Psoas muscle (tissue), 8 donors: ENCODE measurements around the gene TAPT1. TPM values are rescaled to one million over a fixed set of nuclear protein-coding genes. Genes with fewer than 3 reads are reported as not detected.

Experiments used
- ATAC-seq, 4 donors: fragments of 200-7000 bp; cut with Tn5 transposase; one replicate each; pipeline ENCODE4 v1.9.1; 2020; ENCODE audit warnings: moderate library complexity in 3 of 4, mild to moderate bottlenecking in 2 of 4
- DNase-seq, 2 donors: peaks; one replicate each; pipeline ENCODE4 v3.0.0-alpha.2; 2020
- H3K27ac ChIP-seq: fragments of 200-600 bp; one replicate; pipeline ENCODE4 v1.8.0; 2022
- H3K27me3 ChIP-seq, 3 donors: fragments of 200-600 bp in 1 of 3; one replicate each; pipeline versions ENCODE4 v1.6.1 to v1.8.0; 2013 to 2022; ENCODE audit warnings: low read length in 2 of 3, mild to moderate bottlenecking in 2 of 3, moderate library complexity in 1 of 3; ENCODE audit not compliant: insufficient read depth in 3 of 3
- H3K36me3 ChIP-seq, 2 donors: fragments of 200-600 bp in 1 of 2; one replicate each; pipeline versions ENCODE4 v1.6.1 to v1.8.0; 2013 to 2022; ENCODE audit warnings: low read depth in 1 of 2, mild to moderate bottlenecking in 1 of 2, moderate library complexity in 1 of 2; ENCODE audit not compliant: insufficient read depth in 1 of 2
- H3K4me1 ChIP-seq: fragments of 200-600 bp; one replicate; pipeline ENCODE4 v1.8.0; 2022
- H3K4me3 ChIP-seq: fragments of 200-600 bp; one replicate; pipeline ENCODE4 v1.8.0; 2022; ENCODE audit warnings: mild to moderate bottlenecking
- H3K9me3 ChIP-seq: fragments of 200-600 bp; one replicate; pipeline ENCODE4 v1.8.0; 2022
- WGBS, 3 donors: extraction: QIAGEN DNeasy Blood & Tissue Kit; methylation state at CpG; one replicate each; pipeline versions ENCODE4 v1.1.6 to v1.1.7; 2013; 5-methylcytosine and 5-hydroxymethylcytosine counted together
- intact Hi-C, 2 donors: fragments of 100-400 bp; cut with DNase I; formaldehyde crosslinking; loops; one replicate each; pipeline versions ENCODE4 v1.11.0 to v1.14.2; 2022
- polyA plus RNA-seq, 3 donors: library from polyadenylated mRNA; stranded (reverse); fragments of 200-250 nt; gene quantifications; one replicate each; pipeline ENCODE4 v1.2.3, GENCODE V29; 2013
- total RNA-seq, 4 donors: library from RNA; stranded (reverse); fragmentation: NEBNext Ultra II Directional in 2 of 4; extraction: Animal tissue kit (Norgen Biotek cat#: 25700) in 2 of 4; gene quantifications; one replicate each; pipeline versions ENCODE4 v1.2.1 to v1.2.4, GENCODE V29; 2021 to 2023
- TF ChIP-seq, protein P1 (sequence below): fragments of 200-600 bp; IDR thresholded peaks from one replicate; pipeline ENCODE4 v1.8.0; 2022; ENCODE audit warnings: antibody characterized with exemption
- donor health status: healthy with polysubstance abuse.
- donor health status: DM: no; HTN: no; CAD: no; lungs with moderate emphysema.
- donor health status: Bipolar disorder and iron deficiency.
- donor health status: healthy.
- donor health status: DM: yes; HTN: yes; CAD: no.
- donor health status: DM: no; HTN: no; CAD: no.
- donor health status: DM: no; HTN: no; CAD: no.
- donor health status: DM: yes; HTN: yes; CAD: no.

The TAPT1 gene
- total and polyA plus RNA-seq, 7 donors, result 14.2 to 101 (median 46.9) TPM

DNA sequence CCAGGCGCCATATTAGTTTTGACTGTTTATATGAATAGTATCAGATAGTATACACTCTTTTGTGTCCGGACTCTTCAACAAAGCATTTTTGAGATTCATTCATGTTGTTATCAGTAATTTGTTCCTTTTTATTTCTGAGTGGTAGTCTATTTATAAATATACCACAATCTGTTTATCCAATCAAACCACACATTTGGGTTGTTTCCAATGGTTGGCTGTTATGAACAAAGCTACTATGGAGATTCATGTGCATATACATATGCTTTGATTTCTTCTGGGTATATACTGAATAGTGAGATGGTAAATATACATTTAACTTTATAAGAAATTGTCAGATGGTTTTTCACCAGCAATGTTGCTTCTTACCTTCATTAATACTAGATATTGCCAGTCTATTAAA lies 36.8 kb upstream of the TAPT1 start:
- Histone ChIP-seq H3K36me3 (no peaks in the 10 kb centered on the region), H3K4me3 (no peak overlapping the region), H3K27me3 (no peaks in the 10 kb centered on the region), H3K4me1 (peaks cover 3% of the 10 kb centered on the region), H3K9me3 (no peaks in the 10 kb centered on the region), H3K27ac (no peak overlapping the region)
- intact Hi-C loops, result loop anchor here (2.0 to 10.0 kb wide), 4 partner anchors 36 to 378 kb away; partner anchors contain the start of gene TAPT1 (in 1 of the 2)
- DNase-seq (no peak), ATAC-seq (no peak)
- TF ChIP-seq, protein P1, sequence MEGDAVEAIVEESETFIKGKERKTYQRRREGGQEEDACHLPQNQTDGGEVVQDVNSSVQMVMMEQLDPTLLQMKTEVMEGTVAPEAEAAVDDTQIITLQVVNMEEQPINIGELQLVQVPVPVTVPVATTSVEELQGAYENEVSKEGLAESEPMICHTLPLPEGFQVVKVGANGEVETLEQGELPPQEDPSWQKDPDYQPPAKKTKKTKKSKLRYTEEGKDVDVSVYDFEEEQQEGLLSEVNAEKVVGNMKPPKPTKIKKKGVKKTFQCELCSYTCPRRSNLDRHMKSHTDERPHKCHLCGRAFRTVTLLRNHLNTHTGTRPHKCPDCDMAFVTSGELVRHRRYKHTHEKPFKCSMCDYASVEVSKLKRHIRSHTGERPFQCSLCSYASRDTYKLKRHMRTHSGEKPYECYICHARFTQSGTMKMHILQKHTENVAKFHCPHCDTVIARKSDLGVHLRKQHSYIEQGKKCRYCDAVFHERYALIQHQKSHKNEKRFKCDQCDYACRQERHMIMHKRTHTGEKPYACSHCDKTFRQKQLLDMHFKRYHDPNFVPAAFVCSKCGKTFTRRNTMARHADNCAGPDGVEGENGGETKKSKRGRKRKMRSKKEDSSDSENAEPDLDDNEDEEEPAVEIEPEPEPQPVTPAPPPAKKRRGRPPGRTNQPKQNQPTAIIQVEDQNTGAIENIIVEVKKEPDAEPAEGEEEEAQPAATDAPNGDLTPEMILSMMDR, result no peak
- WGBS, 3 donors, result 85 to 94% (median 90%) methylated on average over 2 of the region's 2 CpGs

DNA sequence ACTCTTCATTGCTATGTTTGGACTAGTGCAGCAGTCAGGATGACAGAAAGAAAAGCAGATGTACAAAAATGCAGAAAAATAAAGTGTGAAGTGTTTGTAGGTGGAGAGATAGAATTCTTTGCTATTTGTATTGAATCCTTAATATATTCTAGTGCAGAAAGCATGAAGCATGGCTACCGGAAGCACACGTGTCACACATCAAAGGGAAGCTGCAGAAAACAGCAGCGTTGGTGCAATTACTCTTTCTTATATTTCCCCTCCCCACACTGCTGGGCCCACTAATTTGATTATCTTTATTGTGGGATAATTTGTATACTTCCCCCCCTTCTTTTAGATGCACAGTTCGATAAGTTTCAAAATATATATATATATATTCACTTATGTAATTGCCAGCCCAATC lies 35.9 kb upstream of the TAPT1 start:
- no peak overlapping the region for H3K4me3 ChIP-seq
- TF ChIP-seq, protein P1, result no peak
- peaks cover 3% of the 10 kb centered on the region for H3K4me1 ChIP-seq
- no peak for ATAC-seq
- intact Hi-C loops, result loop anchor here (2.0 to 10.0 kb wide), 4 partner anchors 35 to 377 kb away; partner anchors contain the start of gene TAPT1 (in 1 of the 2)
- H3K9me3 ChIP-seq, result no peaks in the 10 kb centered on the region
- H3K36me3 ChIP-seq, result no peaks in the 10 kb centered on the region
- no peaks in the 10 kb centered on the region for H3K27me3 ChIP-seq
- no peak overlapping the region for H3K27ac ChIP-seq
- WGBS, 3 donors, result 76 to 94% (median 86%) methylated on average over 4 of the region's 4 CpGs
- no peak for DNase-seq

DNA sequence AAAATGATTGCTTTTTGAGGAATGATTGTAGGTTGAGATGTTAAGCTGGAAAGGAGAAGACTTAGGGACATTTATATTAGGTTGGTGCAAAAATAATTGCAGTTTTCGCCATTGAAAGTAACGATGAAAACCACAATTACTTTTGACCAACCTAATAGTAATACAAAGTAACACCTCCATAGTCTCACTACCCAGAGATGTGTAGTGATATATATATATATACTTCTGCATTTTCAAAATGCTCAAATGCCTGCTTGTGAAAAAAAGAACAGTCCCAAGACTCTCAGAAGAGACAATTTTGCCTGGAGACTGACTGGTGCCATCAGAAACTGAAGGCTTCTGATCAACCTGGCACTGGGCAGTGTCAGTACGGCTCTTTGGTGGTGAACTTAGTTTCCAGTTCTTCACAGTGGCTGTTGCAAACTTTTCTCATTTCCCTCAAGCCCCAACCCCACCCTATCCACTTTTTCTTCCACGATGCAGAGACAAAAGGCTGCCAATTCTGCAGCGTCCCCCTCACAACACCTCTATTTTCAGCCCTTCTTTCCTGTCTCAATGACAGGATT lies 35.1 kb upstream of the TAPT1 start:
- ATAC-seq, result no peak
- no peak overlapping the region for H3K27ac ChIP-seq
- H3K9me3 ChIP-seq, result no peaks in the 10 kb centered on the region
- TF ChIP-seq, protein P1, result no peak
- DNase-seq, result no peak
- intact Hi-C loops, result loop anchor here (5.0 to 10.0 kb wide), 3 partner anchors 34 to 377 kb away; partner anchors contain the start of gene TAPT1 (in 1 of the 2)
- H3K36me3 ChIP-seq, result peaks cover 0 to 2% of the 10 kb centered on the region in 2 donors
- no peak overlapping the region for H3K4me3 ChIP-seq
- H3K27me3 ChIP-seq, result no peaks in the 10 kb centered on the region
- peaks cover 3% of the 10 kb centered on the region for H3K4me1 ChIP-seq
- 82 to 87% (median 82%) methylated on average over 5 of the region's 5 CpGs for WGBS, 3 donors

DNA sequence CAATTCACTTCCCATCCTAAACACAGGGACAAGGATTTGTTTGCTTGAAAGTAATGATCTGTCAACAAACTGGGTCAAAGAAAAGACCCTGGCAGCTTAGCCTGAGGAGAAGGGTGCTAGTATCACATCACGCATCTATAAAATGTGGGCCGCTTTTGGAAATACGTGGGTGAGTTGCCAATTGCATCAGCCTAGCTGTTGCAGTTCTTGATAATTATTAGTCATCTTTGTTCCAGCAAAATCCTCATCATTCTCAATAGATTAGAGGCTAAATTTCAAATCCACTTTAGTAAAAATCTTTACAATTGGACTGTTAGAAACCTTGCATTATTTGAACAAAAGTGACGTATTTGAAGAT lies 33.6 kb upstream of the TAPT1 start:
- peaks cover 3% of the 10 kb centered on the region for H3K4me1 ChIP-seq
- no peaks in the 10 kb centered on the region for H3K27me3 ChIP-seq
- peaks cover 0 to 4% of the 10 kb centered on the region in 2 donors for H3K36me3 ChIP-seq
- intact Hi-C loops, result loop anchor here (5.0 to 10.0 kb wide), 3 partner anchors 33 to 375 kb away; partner anchors contain the start of gene TAPT1 (in 1 of the 2)
- no peaks in the 10 kb centered on the region for H3K9me3 ChIP-seq
- H3K4me3 ChIP-seq, result no peak overlapping the region
- no peak for DNase-seq
- TF ChIP-seq, protein P1, result no peak
- no peak for ATAC-seq
- WGBS, 3 donors, result 82 to 94% (median 86%) methylated on average over 4 of the region's 4 CpGs
- no peak overlapping the region for H3K27ac ChIP-seq
